Neuron (in vitro differentiated cells): ENCODE measurements around the gene ZRANB3.
A peak's percentile ranks its signal among the peaks of the same experiment; 100 is the strongest.
"Not testable (repeated sequence)": the region's sequence is repeated elsewhere in the genome, so short reads cannot be mapped to it uniquely, and the experiment has no call there.

ENCODE experiments used
- H2AFZ ChIP-seq: one replicate; pipeline ENCODE4 v1.6.1; 2013; ENCODE audit warnings: low read depth, mild to moderate bottlenecking, inconsistent platforms, low read length, moderate library complexity
- H3K27me3 ChIP-seq: one replicate; pipeline ENCODE4 v1.6.1; 2013; ENCODE audit warnings: low read length; ENCODE audit not compliant: insufficient read depth
- H3K36me3 ChIP-seq: one replicate; pipeline ENCODE4 v1.6.1; 2013; ENCODE audit warnings: low read length; ENCODE audit not compliant: insufficient read depth
- H3K4me1 ChIP-seq: one replicate; pipeline ENCODE4 v1.6.1; 2013; ENCODE audit warnings: low read length; ENCODE audit not compliant: insufficient read depth
- H3K4me3 ChIP-seq: 2 replicates; pipeline ENCODE4 v1.5.1; 2013; ENCODE audit warnings: mild to moderate bottlenecking, low read length, moderate library complexity
- H3K9me3 ChIP-seq: one replicate; pipeline ENCODE4 v1.6.1; 2013; ENCODE audit warnings: low read length

The ZRANB3 gene

GRCh38 chr2:135530313-135531230 lies at the start of gene ZRANB3:
Gene ZRANB3, minus strand, starts transcription at chr2:135531218.
- H3K4me3 ChIP-seq = peak within 1 kb of the TSS; percentile 80
- no peaks in the 10 kb centered on the region for H3K9me3 ChIP-seq
- peak within 1 kb of the TSS; percentile 88 for H2AFZ ChIP-seq
- no peaks in the 10 kb centered on the region for H3K27me3 ChIP-seq
- H3K4me1 ChIP-seq = peaks cover 15% of the 10 kb centered on the region
- H3K36me3 ChIP-seq = peaks cover 4% of the 10 kb centered on the region

DNA sequence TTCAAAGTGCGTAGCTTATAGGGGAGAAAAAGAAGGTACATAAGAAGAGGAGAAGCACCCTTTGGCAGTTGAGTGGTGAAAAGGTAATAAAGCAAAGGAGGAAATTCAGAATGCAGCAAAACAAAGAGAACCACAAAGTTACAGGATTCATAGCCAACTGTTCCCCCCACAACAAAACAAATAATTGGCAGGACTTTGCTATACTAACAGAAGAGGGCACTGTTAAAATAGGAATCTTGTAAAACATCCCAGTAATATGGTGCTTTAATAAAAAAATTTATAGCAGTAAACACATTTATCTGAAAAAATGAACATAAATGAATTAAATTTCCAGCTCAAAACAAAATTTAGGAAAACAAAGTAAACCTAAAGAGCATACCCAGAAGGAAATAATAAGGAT lies 42.6 kb upstream of the ZRANB3 start:
- H2AFZ ChIP-seq = no peak overlapping the region
- H3K9me3 ChIP-seq = no peaks in the 10 kb centered on the region
- H3K4me1 ChIP-seq = no peaks in the 10 kb centered on the region
- H3K27me3 ChIP-seq = no peaks in the 10 kb centered on the region
- no peak overlapping the region for H3K4me3 ChIP-seq
- no peaks in the 10 kb centered on the region for H3K36me3 ChIP-seq

- H3K27me3 ChIP-seq = no peaks in the 10 kb centered on the region
- no peaks in the 10 kb centered on the region for H3K4me1 ChIP-seq
Measured at GRCh38 chr2:135570884-135571283, 39.9 kb upstream of the ZRANB3 start.

DNA sequence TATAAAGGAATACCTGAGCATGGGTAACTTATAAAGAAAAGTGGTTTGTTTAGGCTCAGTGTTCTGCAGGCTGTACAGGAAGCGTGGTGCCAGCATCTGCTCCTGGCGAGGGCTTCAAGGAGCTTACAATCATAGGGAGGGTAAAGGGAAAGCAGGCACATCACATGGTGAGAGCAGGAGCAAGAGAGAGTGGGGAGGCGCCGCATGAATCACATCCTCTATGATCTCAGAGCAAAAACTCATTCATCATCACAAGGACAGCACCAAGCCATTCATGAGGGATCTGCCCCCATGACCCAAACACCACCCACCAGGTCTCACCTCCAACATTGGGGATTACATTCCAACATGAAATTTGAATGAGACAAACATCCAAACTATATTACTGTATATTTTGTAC lies 32.8 kb upstream of the ZRANB3 start:
- no peaks in the 10 kb centered on the region for H3K27me3 ChIP-seq
- H2AFZ ChIP-seq = no peak overlapping the region
- no peaks in the 10 kb centered on the region for H3K4me1 ChIP-seq
- H3K36me3 ChIP-seq = peaks cover 12% of the 10 kb centered on the region
- no peak overlapping the region for H3K4me3 ChIP-seq
- peaks cover 2% of the 10 kb centered on the region for H3K9me3 ChIP-seq

More at GRCh38 chr2:135570884-135571283, 39.9 kb upstream of the ZRANB3 start:
- Histone ChIP-seq H2AFZ (no peak overlapping the region), H3K4me3 (no peak overlapping the region), H3K36me3 (peaks cover 2% of the 10 kb centered on the region), H3K9me3 (no peaks in the 10 kb centered on the region)

- no peaks in the 10 kb centered on the region for H3K27me3 ChIP-seq
Measured at GRCh38 chr2:135561925-135562324, 30.9 kb upstream of the ZRANB3 start.

DNA sequence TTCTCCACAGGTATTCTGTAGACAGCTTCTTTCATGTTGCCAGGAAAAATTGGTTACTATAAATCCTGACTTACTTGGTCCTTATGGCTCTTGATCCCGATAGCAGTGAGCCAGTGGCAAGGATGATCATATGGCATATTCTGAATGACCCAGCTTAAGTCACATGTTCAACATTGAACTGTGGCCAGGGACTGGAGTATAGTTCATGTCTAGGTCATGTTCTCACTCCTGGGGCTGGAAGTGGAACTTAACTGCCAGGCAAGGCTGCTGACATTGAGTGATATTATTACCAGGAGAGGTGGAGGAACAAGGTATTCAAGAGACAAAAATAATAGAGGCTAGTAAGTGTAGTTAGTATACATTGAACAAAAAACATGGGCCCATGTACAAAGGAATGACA lies 26.5 kb upstream of the ZRANB3 start:
- no peaks in the 10 kb centered on the region for H3K9me3 ChIP-seq
- H3K4me1 ChIP-seq = no peaks in the 10 kb centered on the region
- H3K36me3 ChIP-seq = peaks cover 4% of the 10 kb centered on the region
- no peak overlapping the region for H3K4me3 ChIP-seq
- no peaks in the 10 kb centered on the region for H3K27me3 ChIP-seq
- H2AFZ ChIP-seq = no peak overlapping the region

More at GRCh38 chr2:135561925-135562324, 30.9 kb upstream of the ZRANB3 start:
- Histone ChIP-seq H3K36me3 (peaks cover 9% of the 10 kb centered on the region), H3K4me3 (no peak overlapping the region), H3K4me1 (no peaks in the 10 kb centered on the region), H2AFZ (no peak overlapping the region), H3K9me3 (peaks cover 2% of the 10 kb centered on the region)

DNA sequence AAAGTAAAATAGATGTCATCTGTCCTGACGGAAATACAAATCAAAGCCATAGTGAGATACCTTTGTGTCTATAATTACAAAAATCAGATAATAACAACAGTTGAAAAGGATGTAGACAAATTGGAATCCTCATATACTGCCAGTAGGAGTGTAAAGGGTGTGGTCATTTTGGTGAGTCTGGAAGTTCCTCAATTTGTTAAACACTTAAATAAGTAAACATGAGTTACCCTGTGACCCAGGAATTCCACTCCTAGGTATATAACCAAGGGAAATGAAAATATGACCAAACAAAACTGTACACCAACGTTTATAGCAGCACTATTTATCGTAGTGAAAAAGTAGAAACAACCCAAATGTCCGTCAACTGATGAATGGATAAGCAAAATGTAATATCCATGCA lies 24.3 kb upstream of the ZRANB3 start:
- Histone ChIP-seq H3K9me3 (no peaks in the 10 kb centered on the region), H3K36me3 (no peaks in the 10 kb centered on the region), H2AFZ (no peak overlapping the region), H3K4me3 (no peak overlapping the region), H3K4me1 (no peaks in the 10 kb centered on the region), H3K27me3 (no peaks in the 10 kb centered on the region)

DNA sequence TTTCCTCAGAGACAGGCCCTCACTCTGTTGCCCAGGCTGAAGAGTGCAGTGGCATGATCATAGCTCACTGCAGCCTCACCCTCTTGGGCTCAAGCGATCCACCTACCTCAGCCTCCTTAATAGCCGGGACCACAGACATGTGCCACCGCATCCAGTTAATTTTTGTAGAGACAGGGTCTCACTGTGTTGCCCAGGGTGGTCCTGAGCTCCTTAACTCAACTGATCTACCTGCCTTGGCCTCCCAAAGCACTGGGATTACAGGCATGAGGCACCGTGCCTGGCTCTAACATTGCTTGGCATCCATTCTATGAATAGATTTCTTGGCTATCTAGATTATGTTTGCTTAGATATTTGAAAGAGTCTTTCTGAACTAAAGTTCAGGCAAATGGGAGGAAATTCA lies 21.9 kb upstream of the ZRANB3 start:
- Histone ChIP-seq H3K27me3 (no peaks in the 10 kb centered on the region), H3K4me3 (no peak overlapping the region), H3K4me1 (no peaks in the 10 kb centered on the region), H3K36me3 (no peaks in the 10 kb centered on the region), H2AFZ (no peak overlapping the region), H3K9me3 (no peaks in the 10 kb centered on the region)

DNA sequence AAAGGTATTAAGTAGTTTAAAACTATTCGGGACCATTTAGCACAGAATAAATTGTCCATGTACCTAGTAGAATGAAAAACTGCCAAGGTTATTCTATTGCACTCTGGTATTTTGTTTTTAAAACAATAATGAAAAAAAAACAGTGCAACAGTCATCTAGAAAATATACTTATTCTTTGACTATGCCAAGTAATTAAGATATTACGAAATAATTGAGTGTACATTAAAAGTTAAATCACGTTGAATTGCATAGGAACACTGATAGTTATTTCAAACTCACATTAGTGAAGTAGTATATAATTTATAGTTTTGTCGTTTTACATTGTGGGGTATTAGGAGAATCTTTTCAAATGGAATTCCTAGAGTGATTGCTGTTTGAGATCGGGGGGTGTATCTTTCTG lies 20.3 kb upstream of the ZRANB3 start:
- H2AFZ ChIP-seq = no peak overlapping the region
- H3K36me3 ChIP-seq = no peaks in the 10 kb centered on the region
- H3K27me3 ChIP-seq = no peaks in the 10 kb centered on the region
- no peaks in the 10 kb centered on the region for H3K9me3 ChIP-seq
- H3K4me3 ChIP-seq = no peak overlapping the region
- H3K4me1 ChIP-seq = no peaks in the 10 kb centered on the region

- H2AFZ ChIP-seq = no peak overlapping the region
- H3K4me3 ChIP-seq = no peak overlapping the region
- no peaks in the 10 kb centered on the region for H3K36me3 ChIP-seq
- H3K27me3 ChIP-seq = no peaks in the 10 kb centered on the region
- H3K9me3 ChIP-seq = peaks cover 2% of the 10 kb centered on the region
- H3K4me1 ChIP-seq = no peaks in the 10 kb centered on the region
Measured at GRCh38 chr2:135547311-135547710, 16.3 kb upstream of the ZRANB3 start.

GRCh38 chr2:135546436-135546835 lies 15.4 kb upstream of the ZRANB3 start:
- no peak overlapping the region for H3K4me3 ChIP-seq
- H3K9me3 ChIP-seq = peaks cover 2% of the 10 kb centered on the region
- H3K36me3 ChIP-seq = no peaks in the 10 kb centered on the region
- H3K4me1 ChIP-seq = no peaks in the 10 kb centered on the region
- H2AFZ ChIP-seq = no peak overlapping the region
- no peaks in the 10 kb centered on the region for H3K27me3 ChIP-seq

GRCh38 chr2:135533545-135533944 lies 2.5 kb upstream of the ZRANB3 start:
- H3K9me3 ChIP-seq, H2AFZ ChIP-seq, H3K4me3 ChIP-seq, H3K36me3 ChIP-seq, H3K27me3 ChIP-seq: not testable (repeated sequence)
- H3K4me1 ChIP-seq = peaks cover 15% of the 10 kb centered on the region

- H3K27me3 ChIP-seq = no peaks in the 10 kb centered on the region
- H3K9me3 ChIP-seq = peaks cover 6% of the 10 kb centered on the region
- H3K36me3 ChIP-seq = peaks cover 4% of the 10 kb centered on the region
- peaks cover 15% of the 10 kb centered on the region for H3K4me1 ChIP-seq
- H3K4me3 ChIP-seq = peak overlapping the region; percentile 80
- H2AFZ ChIP-seq = no peak overlapping the region
Measured at GRCh38 chr2:135532581-135532980, 1.6 kb upstream of the ZRANB3 start.
